HFFc6 (cell line): ENCODE measurements around the gene AADACL4. TPM values are rescaled to one million over a fixed set of nuclear protein-coding genes. Genes with fewer than 3 reads are reported as not detected.

Experiments
- DNase-seq: peaks from one replicate; pipeline ENCODE4 v3.0.0-alpha.2; 2018
- H3K27ac Mint-ChIP-seq: 2 replicates; pipeline ENCODE4 v1.8.0; 2020; ENCODE audit warnings: mild to moderate bottlenecking, mixed read lengths
- H3K27me3 Mint-ChIP-seq: 2 replicates; pipeline ENCODE4 v1.8.0; 2021; ENCODE audit warnings: mild to moderate bottlenecking, moderate library complexity, mixed read lengths; ENCODE audit not compliant: insufficient read depth
- H3K36me3 Mint-ChIP-seq: 2 replicates; pipeline ENCODE4 v1.8.0; 2021; ENCODE audit warnings: low read depth, mixed read lengths
- H3K4me1 Mint-ChIP-seq: 2 replicates; pipeline ENCODE4 v1.8.0; 2020; ENCODE audit warnings: low read depth, mixed read lengths
- H3K4me3 Mint-ChIP-seq: 2 replicates; pipeline ENCODE4 v1.8.0; 2020; ENCODE audit warnings: mild to moderate bottlenecking, moderate library complexity, mixed read lengths
- H3K9me3 Mint-ChIP-seq: 2 replicates; pipeline ENCODE4 v1.8.0; 2020; ENCODE audit warnings: mild to moderate bottlenecking, mixed read lengths
- total RNA-seq, 6 experiments: library from RNA; stranded (reverse); fragmentation: NEBNext Ultra II Directional; extraction: Animal tissue kit (Norgen Biotek cat#: 25700); gene quantifications; 2 replicates in 1 of 6; 3 replicates in 5 of 6; pipeline ENCODE4 v1.2.3, GENCODE V29; 2021
- TF ChIP-seq, protein P1 (sequence below): fragments of 200-600 bp; sonication (generic); IDR thresholded peaks from 2 replicates; pipeline ENCODE4 v1.5.0; 2021; ENCODE audit warnings: antibody characterized with exemption, mild to moderate bottlenecking

AADACL4 gene
- total RNA-seq, 6 experiments from 2014 or later, result not detected

DNA sequence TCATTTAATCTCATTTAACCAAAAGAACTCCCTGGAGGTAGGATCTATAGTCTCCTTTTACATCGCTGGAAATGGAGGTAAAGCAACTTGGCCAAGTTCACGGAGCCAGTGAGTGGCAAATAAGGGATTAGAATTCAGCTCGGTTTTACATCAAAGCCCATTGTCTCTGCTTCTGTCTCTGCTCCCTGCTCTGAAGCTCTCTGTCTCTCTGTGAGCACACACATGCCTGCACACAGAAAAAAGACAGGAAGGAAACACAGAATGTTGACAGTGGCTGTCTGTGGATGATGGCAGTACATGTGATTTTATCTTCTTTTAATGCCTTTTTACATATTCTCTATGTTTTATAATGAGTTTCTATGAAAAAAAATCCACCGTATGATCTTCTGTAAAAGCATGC is 17.0 kb upstream of the AADACL4 start:
- DNase-seq, result no peak
- Mint-ChIP-seq H3K4me1 (no peaks in the 10 kb centered on the region; the same call in 1 of the 2 replicates), H3K27me3 (peaks cover 28% of the 10 kb centered on the region), H3K9me3 (no peaks in the 10 kb centered on the region), H3K27ac (no peak overlapping the region), H3K4me3 (no peak overlapping the region), H3K36me3 (no peaks in the 10 kb centered on the region)
- TF ChIP-seq, protein P1, sequence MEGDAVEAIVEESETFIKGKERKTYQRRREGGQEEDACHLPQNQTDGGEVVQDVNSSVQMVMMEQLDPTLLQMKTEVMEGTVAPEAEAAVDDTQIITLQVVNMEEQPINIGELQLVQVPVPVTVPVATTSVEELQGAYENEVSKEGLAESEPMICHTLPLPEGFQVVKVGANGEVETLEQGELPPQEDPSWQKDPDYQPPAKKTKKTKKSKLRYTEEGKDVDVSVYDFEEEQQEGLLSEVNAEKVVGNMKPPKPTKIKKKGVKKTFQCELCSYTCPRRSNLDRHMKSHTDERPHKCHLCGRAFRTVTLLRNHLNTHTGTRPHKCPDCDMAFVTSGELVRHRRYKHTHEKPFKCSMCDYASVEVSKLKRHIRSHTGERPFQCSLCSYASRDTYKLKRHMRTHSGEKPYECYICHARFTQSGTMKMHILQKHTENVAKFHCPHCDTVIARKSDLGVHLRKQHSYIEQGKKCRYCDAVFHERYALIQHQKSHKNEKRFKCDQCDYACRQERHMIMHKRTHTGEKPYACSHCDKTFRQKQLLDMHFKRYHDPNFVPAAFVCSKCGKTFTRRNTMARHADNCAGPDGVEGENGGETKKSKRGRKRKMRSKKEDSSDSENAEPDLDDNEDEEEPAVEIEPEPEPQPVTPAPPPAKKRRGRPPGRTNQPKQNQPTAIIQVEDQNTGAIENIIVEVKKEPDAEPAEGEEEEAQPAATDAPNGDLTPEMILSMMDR, result no peak

DNA sequence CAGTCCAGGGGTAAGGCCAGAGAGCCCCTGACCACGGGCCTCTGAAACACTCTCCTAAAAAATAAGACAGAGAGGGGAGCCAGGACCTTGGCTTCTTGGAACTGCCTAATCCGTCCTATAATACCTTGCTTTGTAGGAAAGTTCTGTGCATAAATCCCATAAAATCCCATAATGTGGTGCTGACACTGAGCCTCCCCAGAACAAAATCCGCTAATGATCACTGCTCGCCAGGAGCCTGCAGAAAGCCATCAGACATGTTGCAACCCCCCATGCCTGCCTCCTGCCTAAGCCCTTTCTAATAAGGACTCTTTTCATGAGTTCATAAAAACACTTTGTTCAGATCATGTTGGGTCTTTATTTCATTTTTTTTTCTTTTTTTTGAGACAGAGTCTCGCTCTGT is 16.6 kb upstream of the AADACL4 start:
- Mint-ChIP-seq H3K4me1 (no peaks in the 10 kb centered on the region; the same call in 1 of the 2 replicates), H3K27ac (no peak overlapping the region), H3K36me3 (no peaks in the 10 kb centered on the region), H3K4me3 (no peak overlapping the region), H3K27me3 (peaks cover 28% of the 10 kb centered on the region), H3K9me3 (no peaks in the 10 kb centered on the region)
- TF ChIP-seq, protein P1, result no peak
- DNase-seq, result no peak

GRCh38 chr1:12629511-12629956 is 14.4 kb upstream of the AADACL4 start:
- TF ChIP-seq, protein P1, result no peak
- Mint-ChIP-seq H3K27ac (no peak overlapping the region), H3K4me3 (no peak overlapping the region), H3K36me3 (no peaks in the 10 kb centered on the region), H3K9me3 (no peaks in the 10 kb centered on the region), H3K27me3 (peaks cover 25% of the 10 kb centered on the region), H3K4me1 (no peaks in the 10 kb centered on the region)
- DNase-seq, result no peak

DNA sequence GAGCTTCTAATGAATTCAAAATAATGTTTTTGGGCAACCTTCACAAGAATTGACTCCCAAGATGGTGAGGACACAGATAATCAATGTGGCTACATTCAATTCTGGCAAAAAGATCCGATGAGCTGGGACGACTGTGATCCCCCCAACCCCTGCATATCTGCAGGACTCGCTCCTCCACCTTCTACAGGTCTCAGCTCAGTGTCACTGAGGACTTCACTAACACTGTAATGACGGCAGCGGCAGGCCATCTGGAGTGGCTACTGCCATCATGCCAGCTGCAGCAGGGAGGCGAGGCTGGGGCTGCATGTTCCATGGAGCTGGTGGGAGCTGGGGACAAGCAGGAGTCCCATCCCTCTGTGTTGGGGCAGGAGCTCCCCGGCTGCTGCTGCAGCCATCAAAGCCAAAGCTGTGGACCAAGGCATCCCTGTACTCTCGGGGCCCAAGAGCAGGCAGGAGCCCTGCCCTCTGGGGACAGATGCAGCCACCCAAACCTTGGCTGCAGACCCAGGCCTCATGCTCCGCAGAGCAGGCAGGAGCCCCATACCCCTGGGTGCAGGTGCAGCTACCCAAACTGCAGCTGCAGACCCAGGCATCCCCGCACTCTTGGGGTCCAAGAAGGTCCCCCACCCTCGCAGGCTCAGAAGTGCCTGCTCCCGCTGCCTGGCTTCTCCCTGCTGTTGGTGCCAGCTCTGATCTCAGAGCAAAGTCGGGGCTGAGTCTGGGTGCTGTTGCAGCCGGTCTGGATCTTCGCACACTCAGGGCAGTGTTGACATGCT is 13.7 kb upstream of the AADACL4 start:
- Mint-ChIP-seq H3K27ac (no peak overlapping the region), H3K4me1 (no peaks in the 10 kb centered on the region), H3K36me3 (no peaks in the 10 kb centered on the region), H3K4me3 (no peak overlapping the region), H3K27me3 (peaks cover 24% of the 10 kb centered on the region), H3K9me3 (no peaks in the 10 kb centered on the region)
- TF ChIP-seq, protein P1, result no peak
- no peak for DNase-seq

DNA sequence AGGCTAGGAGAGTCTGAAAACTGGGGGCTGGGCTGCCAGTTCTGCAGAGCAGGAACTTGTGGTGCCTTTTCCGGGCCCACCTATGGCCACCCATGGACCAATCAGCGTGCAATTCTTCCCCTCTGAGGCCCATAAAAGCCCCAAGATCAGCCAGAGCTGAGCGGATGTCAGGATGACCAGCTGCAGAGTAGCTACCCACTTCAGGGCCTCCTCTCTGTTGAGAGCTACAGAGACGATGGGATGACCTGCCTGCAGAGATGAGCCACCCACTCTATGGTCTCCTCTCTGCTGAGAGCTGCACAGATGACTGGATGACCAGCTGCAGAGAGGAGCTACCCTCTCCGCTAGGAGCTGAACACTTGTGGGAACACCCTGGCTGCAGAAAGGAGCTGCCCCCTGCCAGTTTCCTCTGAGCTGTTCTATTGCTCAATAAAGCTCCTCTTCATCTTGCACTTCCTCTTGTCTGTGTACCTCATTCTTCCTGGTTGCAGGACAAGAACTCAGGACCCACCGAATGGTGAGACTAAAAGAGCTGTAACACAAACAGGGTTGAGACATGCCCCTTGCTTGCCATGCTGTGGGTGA is 12.8 kb upstream of the AADACL4 start:
- DNase-seq, result no peak

More for the DNA sequence above, 12.8 kb upstream of the AADACL4 start:
- no peaks in the 10 kb centered on the region; the same call in 1 of the 2 replicates for H3K4me1 Mint-ChIP-seq
- no peak overlapping the region for H3K27ac Mint-ChIP-seq
- H3K27me3 Mint-ChIP-seq, result peaks cover 16% of the 10 kb centered on the region
- no peak overlapping the region for H3K4me3 Mint-ChIP-seq
- no peaks in the 10 kb centered on the region for H3K9me3 Mint-ChIP-seq
- H3K36me3 Mint-ChIP-seq, result no peaks in the 10 kb centered on the region
- TF ChIP-seq, protein P1, result no peak
